Hepatocyte (in vitro differentiated cells): ENCODE measurements around the gene ABCC3. TPM values are rescaled to one million over a fixed set of nuclear protein-coding genes. Genes with fewer than 3 reads are reported as not detected.

Source experiments
- DNase-seq: peaks from one replicate; pipeline ENCODE4 v3.0.0-alpha.2; 2016; ENCODE audit warnings: low spot score
- H2AFZ ChIP-seq: fragments of 200-600 bp; sonication (generic); 2 replicates; pipeline ENCODE4 v1.6.0; 2016; ENCODE audit warnings: antibody characterized with exemption, mild to moderate bottlenecking
- H3K27ac ChIP-seq: fragments of 200-600 bp; sonication (generic); 2 replicates; pipeline ENCODE4 v1.5.1; 2016; ENCODE audit warnings: mild to moderate bottlenecking
- H3K27me3 ChIP-seq: fragments of 200-600 bp; sonication (generic); 2 replicates; pipeline ENCODE4 v1.6.1; 2016
- H3K36me3 ChIP-seq: fragments of 200-600 bp; sonication (generic); replicated peaks from 2 replicates; pipeline ENCODE4 v1.5.1; 2016; ENCODE audit warnings: low read depth; ENCODE audit not compliant: insufficient read depth
- H3K4me1 ChIP-seq: fragments of 200-600 bp; sonication (generic); 2 replicates; pipeline ENCODE4 v1.5.1; 2016; ENCODE audit warnings: mild to moderate bottlenecking, moderate library complexity; ENCODE audit not compliant: insufficient read depth
- H3K4me2 ChIP-seq: fragments of 200-600 bp; sonication (generic); 2 replicates; pipeline ENCODE4 v1.6.0; 2016
- H3K4me3 ChIP-seq: fragments of 200-600 bp; sonication (generic); 2 replicates; pipeline ENCODE4 v1.5.1; 2016; ENCODE audit warnings: mild to moderate bottlenecking
- H3K79me2 ChIP-seq: fragments of 200-600 bp; sonication (generic); 2 replicates; pipeline ENCODE4 v1.6.0; 2017; ENCODE audit warnings: mild to moderate bottlenecking
- H3K9me2 ChIP-seq: fragments of 200-600 bp; sonication (generic); replicated peaks from 2 replicates; pipeline ENCODE4 v1.6.0; 2017; ENCODE audit warnings: mild to moderate bottlenecking; ENCODE audit not compliant: insufficient read depth
- H3K9me3 ChIP-seq: fragments of 200-600 bp; sonication (generic); 2 replicates; pipeline ENCODE4 v1.5.1; 2016; ENCODE audit warnings: low read depth, mild to moderate bottlenecking
- H4K20me1 ChIP-seq: fragments of 200-600 bp; sonication (generic); 2 replicates; pipeline ENCODE4 v1.6.0; 2016; ENCODE audit warnings: mild to moderate bottlenecking; ENCODE audit not compliant: insufficient read depth, poor library complexity, severe bottlenecking
- CTCF ChIP-seq: fragments of 200-600 bp; sonication (generic); IDR thresholded peaks from 2 replicates; pipeline ENCODE4 v1.5.1; 2016; ENCODE audit warnings: antibody characterized with exemption, mild to moderate bottlenecking; ENCODE audit not compliant: poor library complexity
- EZH2 ChIP-seq: fragments of 200-600 bp; sonication (generic); IDR thresholded peaks from 2 replicates; pipeline ENCODE4 v1.6.1; 2016; ENCODE audit warnings: antibody characterized with exemption, mild to moderate bottlenecking, borderline replicate concordance
- EZH2phosphoT487 ChIP-seq: fragments of 200-600 bp; sonication (generic); IDR thresholded peaks from one replicate; pipeline ENCODE4 v1.6.1; 2018; ENCODE audit warnings: antibody characterized with exemption, mild to moderate bottlenecking, low read depth, moderate library complexity; ENCODE audit not compliant: unreplicated experiment, severe bottlenecking
- WGBS: methylation state at CpG from one replicate; pipeline ENCODE4 v1.1.6; 2016; ENCODE audit warnings: low lambda C conversion rate; ENCODE audit errors: missing lambda C conversion rate; 5-methylcytosine and 5-hydroxymethylcytosine counted together
- polyA plus RNA-seq: library from polyadenylated mRNA; unstranded; fragments of >200 nt; fragmentation: Nextera tagmentation; extraction: Ambion mirVana; gene quantifications from 2 replicates; pipeline ENCODE4 v1.2.1, GENCODE V29; 2016
- total RNA-seq: library from RNA; depleted of rRNA; stranded (reverse); fragments of >200 nt; gene quantifications from 2 replicates; pipeline ENCODE4 v1.2.3, GENCODE V29; 2014

ABCC3 gene
- total and polyA plus RNA-seq, 2 experiments from 2014 or later = 16.9 to 18.1 TPM

GRCh38 chr17:50660042-50660886, 25.6 kb downstream of the ABCC3 start:
- H2AFZ ChIP-seq = no peak overlapping the region

DNA sequence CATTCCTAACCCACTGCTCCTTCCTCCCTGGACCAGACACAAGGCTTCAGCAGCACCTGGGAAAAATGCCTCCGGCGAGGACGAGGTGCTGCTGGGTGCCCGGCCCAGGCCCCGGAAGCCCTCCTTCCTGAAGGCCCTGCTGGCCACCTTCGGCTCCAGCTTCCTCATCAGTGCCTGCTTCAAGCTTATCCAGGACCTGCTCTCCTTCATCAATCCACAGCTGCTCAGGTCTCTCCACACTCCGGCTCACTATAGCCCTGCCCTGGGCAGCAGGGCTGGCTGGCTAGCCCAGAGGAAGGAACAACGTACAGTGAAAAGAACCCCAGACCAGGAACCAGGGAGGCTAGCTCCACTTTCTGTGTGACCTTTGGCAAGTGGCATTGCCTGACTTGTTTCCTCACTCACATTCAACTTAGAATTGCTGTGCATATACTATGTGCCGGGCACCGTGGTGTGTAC, 26.2 kb downstream of the ABCC3 start:
- Histone ChIP-seq H3K9me3 (no peaks in the 10 kb centered on the region), H3K4me2 (no peak overlapping the region), H3K79me2 (no peaks in the 10 kb centered on the region), H3K36me3 (no peaks in the 10 kb centered on the region), H3K9me2 (no peaks in the 10 kb centered on the region), H3K27me3 (no peaks in the 10 kb centered on the region), H3K4me3 (no peak overlapping the region), H2AFZ (no peak overlapping the region), H3K4me1 (peaks cover 22% of the 10 kb centered on the region), H3K27ac (peak overlapping the region; percentile 81), H4K20me1 (no peaks in the 10 kb centered on the region)
- TF ChIP-seq CTCF (no peak), EZH2phosphoT487 (no peak), EZH2 (no peak)
- DNase-seq = no peak
- WGBS = 82% methylated on average over 10 of the region's 10 CpGs

More at GRCh38 chr17:50660042-50660886, 25.6 kb downstream of the ABCC3 start:
- 70% methylated on average over 10 of the region's 11 CpGs for WGBS
- Histone ChIP-seq H3K4me2 (no peak overlapping the region), H3K36me3 (no peaks in the 10 kb centered on the region), H3K27me3 (no peaks in the 10 kb centered on the region), H3K27ac (peak overlapping the region; percentile 81), H4K20me1 (no peaks in the 10 kb centered on the region), H3K79me2 (no peaks in the 10 kb centered on the region), H3K9me2 (no peaks in the 10 kb centered on the region), H3K4me3 (no peak overlapping the region), H3K9me3 (no peaks in the 10 kb centered on the region), H3K4me1 (peaks cover 22% of the 10 kb centered on the region)
- DNase-seq = no peak
- TF ChIP-seq EZH2 (no peak), CTCF (no peak), EZH2phosphoT487 (no peak)

DNA sequence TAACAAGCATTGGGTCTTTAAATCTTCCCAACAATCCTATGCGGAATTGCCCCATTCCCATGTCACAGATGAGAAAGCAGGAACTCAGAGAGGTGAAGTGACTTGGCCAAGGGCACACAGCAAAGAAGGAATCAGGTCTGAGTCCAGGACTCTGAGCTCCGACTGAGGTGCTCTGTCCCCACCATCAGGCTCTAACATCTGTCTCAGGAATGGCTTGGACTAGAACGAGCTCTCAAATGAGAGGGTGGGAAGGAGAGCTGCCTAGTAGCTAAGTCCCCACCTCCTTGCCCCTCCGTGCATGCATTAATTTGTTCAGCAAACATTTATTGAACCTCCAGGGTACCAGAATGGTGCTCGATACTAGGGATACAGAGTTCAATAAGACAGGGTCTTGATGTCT, 26.7 kb downstream of the ABCC3 start:
- Histone ChIP-seq H3K9me2 (no peaks in the 10 kb centered on the region), H3K4me2 (peak overlapping the region; percentile 18), H3K27me3 (no peaks in the 10 kb centered on the region), H3K4me1 (peaks cover 22% of the 10 kb centered on the region), H3K79me2 (no peaks in the 10 kb centered on the region), H3K27ac (peak overlapping the region; percentile 81), H3K9me3 (no peaks in the 10 kb centered on the region), H2AFZ (no peak overlapping the region), H4K20me1 (no peaks in the 10 kb centered on the region), H3K4me3 (no peak overlapping the region), H3K36me3 (no peaks in the 10 kb centered on the region)
- TF ChIP-seq EZH2phosphoT487 (no peak), EZH2 (no peak), CTCF (no peak)
- DNase-seq = no peak
- 73% methylated on average over 5 of the region's 5 CpGs for WGBS
